Natural killer cell (primary cell): Measurements from ENCODE around the gene KCNK5. TPM values are rescaled to one million over a fixed set of nuclear protein-coding genes. Genes with fewer than 3 reads are reported as not detected.

Experiments
- ATAC-seq, 3 donors: fragments of 150-1000 bp in 2 of 3; fragments of 200-7000 bp in 1 of 3; cut with Tn5 transposase; 1 replicate in 1 of 3; 2 replicates in 2 of 3; pipeline ENCODE4 v1.10.0; 2021; ENCODE audit warnings: mild to moderate bottlenecking in 2 of 3, moderate library complexity in 2 of 3
- DNase-seq, 2 donors: peaks; one replicate each; pipeline versions ENCODE4 v3.0.0 to v3.0.0-alpha.2; 2013 to 2021; ENCODE audit warnings: mixed read lengths in 1 of 2
- H3K27ac ChIP-seq: one replicate; pipeline ENCODE4 v1.5.1; 2013; ENCODE audit warnings: mild to moderate bottlenecking, low read length
- H3K27me3 ChIP-seq: one replicate; pipeline ENCODE4 v1.6.1; 2013; ENCODE audit warnings: low read length; ENCODE audit not compliant: control insufficient read depth, insufficient read depth
- H3K36me3 ChIP-seq: one replicate; pipeline ENCODE4 v1.6.1; 2013; ENCODE audit warnings: low read length; ENCODE audit not compliant: control insufficient read depth, insufficient read depth
- H3K4me1 ChIP-seq: one replicate; pipeline ENCODE4 v1.6.1; 2013; ENCODE audit warnings: low read length; ENCODE audit not compliant: control insufficient read depth, insufficient read depth
- H3K4me3 ChIP-seq: one replicate; pipeline ENCODE4 v1.5.1; 2013; ENCODE audit warnings: low read length
- H3K9me3 ChIP-seq: one replicate; pipeline ENCODE4 v1.6.1; 2013; ENCODE audit warnings: low read length; ENCODE audit not compliant: control insufficient read depth, insufficient read depth
- H3K27ac Mint-ChIP-seq, 2 donors: one replicate each; pipeline ENCODE4 v1.8.0; 2022; ENCODE audit warnings: mild to moderate bottlenecking in 2 of 2, mixed read lengths in 2 of 2, moderate library complexity in 1 of 2
- H3K27me3 Mint-ChIP-seq, 2 donors: one replicate each; pipeline ENCODE4 v1.8.0; 2022; ENCODE audit warnings: low read depth in 2 of 2, mixed read lengths in 2 of 2
- H3K36me3 Mint-ChIP-seq: one replicate; pipeline ENCODE4 v1.8.0; 2022; ENCODE audit warnings: mixed read lengths
- H3K4me1 Mint-ChIP-seq, 2 donors: one replicate each; pipeline ENCODE4 v1.8.0; 2022; ENCODE audit warnings: mixed read lengths in 2 of 2
- H3K4me3 Mint-ChIP-seq: one replicate; pipeline ENCODE4 v1.8.0; 2022; ENCODE audit warnings: mild to moderate bottlenecking, moderate library complexity, mixed read lengths
- H3K9me3 Mint-ChIP-seq, 2 donors: one replicate each; pipeline ENCODE4 v1.8.0; 2022; ENCODE audit warnings: mixed read lengths in 2 of 2
- CTCF ChIP-seq: fragments of 200-600 bp; IDR thresholded peaks from one replicate; pipeline ENCODE4 v1.8.0; 2022; ENCODE audit warnings: antibody characterized with exemption
- WGBS: methylation state at CpG from one replicate; pipeline ENCODE4 v1.1.7; 2013; ENCODE audit warnings: missing lambda C conversion rate; ENCODE audit not compliant: insufficient coverage; 5-methylcytosine and 5-hydroxymethylcytosine counted together
- intact Hi-C: fragments of 100-400 bp; cut with micrococcal nuclease; formaldehyde crosslinking; loops from one replicate; pipeline ENCODE4 v1.14.2; 2022
- total RNA-seq, 4 donors: library from RNA; stranded (reverse); fragments of 120-200 nt in 1 of 4; gene quantifications; one replicate each; pipeline versions ENCODE4 v1.2.3 to v1.2.4, GENCODE V29; 2013 to 2022

The KCNK5 gene
- total RNA-seq, 3 donors from 2014 or later (not counting 1 experiment from before 2014, with no cell fraction given), result 0.16 to 0.50 TPM; not detected in 1

- H3K4me3 ChIP-seq, result no peak overlapping the region
- H3K9me3 ChIP-seq, result no peaks in the 10 kb centered on the region
- 94% methylated on average over 5 of the region's 7 CpGs for WGBS
- Mint-ChIP-seq H3K27me3 (peaks cover 0 to 7% of the 10 kb centered on the region in 2 donors), H3K9me3 (no peaks in the 10 kb centered on the region), H3K4me3 (no peak overlapping the region), H3K4me1 (no peaks in the 10 kb centered on the region), H3K36me3 (no peaks in the 10 kb centered on the region), H3K27ac (no peak overlapping the region)
- DNase-seq, result no peak
- H3K4me1 ChIP-seq, result no peaks in the 10 kb centered on the region
- TF ChIP-seq CTCF, result no peak
- intact Hi-C loops, result no loop called here
- no peaks in the 10 kb centered on the region for H3K27me3 ChIP-seq
- no peaks in the 10 kb centered on the region for H3K36me3 ChIP-seq
- no peak for ATAC-seq
- H3K27ac ChIP-seq, result no peak overlapping the region
These were observed 10.4 kb upstream of the KCNK5 start for GRCh38 chr6:39239527-39240154.

- Mint-ChIP-seq H3K36me3 (no peaks in the 10 kb centered on the region), H3K4me3 (no peak overlapping the region), H3K4me1 (no peaks in the 10 kb centered on the region), H3K27me3 (no peaks in the 10 kb centered on the region), H3K9me3 (no peaks in the 10 kb centered on the region), H3K27ac (no peak overlapping the region)
- TF ChIP-seq CTCF, result no peak
- no peaks in the 10 kb centered on the region for H3K9me3 ChIP-seq
- H3K27ac ChIP-seq, result no peak overlapping the region
- H3K4me3 ChIP-seq, result no peak overlapping the region
- H3K27me3 ChIP-seq, result no peaks in the 10 kb centered on the region
- WGBS, result 88% methylated on average over 2 of the region's 3 CpGs
- intact Hi-C loops, result no loop called here
- H3K4me1 ChIP-seq, result no peaks in the 10 kb centered on the region
- no peak for DNase-seq
- H3K36me3 ChIP-seq, result no peaks in the 10 kb centered on the region
- ATAC-seq, result no peak
These were observed 7.5 kb upstream of the KCNK5 start for GRCh38 chr6:39236742-39237141.

- Histone ChIP-seq H3K9me3 (no peaks in the 10 kb centered on the region), H3K27ac (no peak overlapping the region), H3K4me3 (no peak overlapping the region), H3K27me3 (peaks cover 4% of the 10 kb centered on the region), H3K4me1 (peaks cover 14% of the 10 kb centered on the region), H3K36me3 (no peaks in the 10 kb centered on the region)
- Mint-ChIP-seq H3K9me3 (no peaks in the 10 kb centered on the region), H3K4me1 (peaks cover 0 to 16% of the 10 kb centered on the region in 2 donors), H3K36me3 (no peaks in the 10 kb centered on the region), H3K27ac (no peak overlapping the region), H3K27me3 (no peaks in the 10 kb centered on the region), H3K4me3 (no peak overlapping the region)
- TF ChIP-seq CTCF, result no peak
- WGBS, result 88% methylated on average over 8 of the region's 8 CpGs
- intact Hi-C loops, result no loop called here
- ATAC-seq (no peak), DNase-seq (no peak)
These were observed 4.1 kb upstream of the KCNK5 start for GRCh38 chr6:39233333-39233732.
